CD8-positive, alpha-beta memory T cell (primary cell): ENCODE measurements around the gene GNL2. TPM values are rescaled to one million over a fixed set of nuclear protein-coding genes. Genes with fewer than 3 reads are reported as not detected.

ENCODE experiments used
- CTCF ChIA-PET: fragments of 350-600 bp; sonication (Branson Sonifier 250); formaldehyde crosslinking; loops from one replicate; lab custom pipeline; 2021; ENCODE audit warnings: antibody characterized with exemption; lab: Charles Lee
- POLR2A ChIA-PET: fragments of 350-600 bp; sonication (Branson Sonifier 250); formaldehyde crosslinking; loops from one replicate; lab custom pipeline; 2021; ENCODE audit warnings: antibody characterized with exemption; lab: Charles Lee
- DNase-seq, 5 donors: peaks; one replicate each; pipeline versions ENCODE4 v3.0.0 to v3.0.0-alpha.2; 2020 to 2022; ENCODE audit warnings: mixed read lengths in 1 of 5
- H3K27ac ChIP-seq: one replicate; pipeline ENCODE4 v1.7.0; 2013; ENCODE audit warnings: low read depth, mild to moderate bottlenecking, low read length, moderate library complexity
- H3K27me3 ChIP-seq: 2 replicates; pipeline ENCODE4 v1.7.0; 2013; ENCODE audit warnings: low read length, mild to moderate bottlenecking; ENCODE audit not compliant: insufficient read depth, poor library complexity, severe bottlenecking
- H3K36me3 ChIP-seq: 2 replicates; pipeline ENCODE4 v1.7.0; 2013; ENCODE audit warnings: mild to moderate bottlenecking, low read length, moderate library complexity; ENCODE audit not compliant: insufficient read depth
- H3K4me1 ChIP-seq: 2 replicates; pipeline ENCODE4 v1.7.0; 2013; ENCODE audit warnings: mild to moderate bottlenecking, low read length, moderate library complexity; ENCODE audit not compliant: insufficient read depth
- H3K4me3 ChIP-seq: 2 replicates; pipeline ENCODE4 v1.7.0; 2013; ENCODE audit warnings: mild to moderate bottlenecking, low read length
- H3K9me3 ChIP-seq: 2 replicates; pipeline ENCODE4 v1.7.0; 2013; ENCODE audit warnings: mild to moderate bottlenecking, low read length
- H3K27ac Mint-ChIP-seq, 8 donors: one replicate each; pipeline ENCODE4 v1.8.0; 2020 to 2021; ENCODE audit warnings: mixed read lengths in 8 of 8, mild to moderate bottlenecking in 6 of 8, inconsistent platforms in 3 of 8, moderate library complexity in 3 of 8
- H3K27me3 Mint-ChIP-seq, 2 donors: one replicate each; pipeline ENCODE4 v1.8.0; 2020 to 2021; ENCODE audit warnings: mixed read lengths in 2 of 2, mild to moderate bottlenecking in 1 of 2, moderate library complexity in 1 of 2
- H3K36me3 Mint-ChIP-seq, 3 donors: one replicate each; pipeline ENCODE4 v1.8.0; 2020 to 2021; ENCODE audit warnings: mixed read lengths in 3 of 3, inconsistent platforms in 1 of 3, mild to moderate bottlenecking in 1 of 3
- H3K4me1 Mint-ChIP-seq, 3 donors: one replicate each; pipeline ENCODE4 v1.8.0; 2020 to 2021; ENCODE audit warnings: mixed read lengths in 3 of 3, inconsistent platforms in 1 of 3, mild to moderate bottlenecking in 1 of 3
- H3K4me3 Mint-ChIP-seq, 7 donors: one replicate each; pipeline ENCODE4 v1.8.0; 2020 to 2021; ENCODE audit warnings: mixed read lengths in 7 of 7, mild to moderate bottlenecking in 6 of 7, moderate library complexity in 4 of 7, inconsistent platforms in 2 of 7
- H3K9me3 Mint-ChIP-seq, 5 donors: one replicate each; pipeline ENCODE4 v1.8.0; 2020 to 2022; ENCODE audit warnings: mixed read lengths in 5 of 5, mild to moderate bottlenecking in 3 of 5, moderate library complexity in 2 of 5, inconsistent platforms in 1 of 5
- polyA plus RNA-seq: library from polyadenylated mRNA; unstranded; fragments of 300-500 nt; fragmentation: Illumina TruSeq; gene quantifications from one replicate; pipeline ENCODE4 v1.2.3, GENCODE V29; 2021
- total RNA-seq, 2 experiments: library from RNA; stranded (reverse); gene quantifications; one replicate each; pipeline ENCODE4 v1.2.3, GENCODE V29; 2021

GNL2 gene
- total and polyA plus RNA-seq, 3 experiments from 2014 or later: 53.4 to 85.3 (median 83.4) TPM

- H3K36me3 ChIP-seq: no peaks in the 10 kb centered on the region
- ChIA-PET POLR2A (no interaction called here), CTCF (no interaction called here)
- H3K36me3 Mint-ChIP-seq: no peaks in the 10 kb centered on the region
- no peaks in the 10 kb centered on the region for H3K9me3 Mint-ChIP-seq
- no peak for DNase-seq
- H3K4me1 ChIP-seq: no peaks in the 10 kb centered on the region
- H3K4me1 Mint-ChIP-seq: peaks cover 4 to 20% (median 5%) of the 10 kb centered on the region in 3 donors
- no peaks in the 10 kb centered on the region for H3K9me3 ChIP-seq
- H3K27ac ChIP-seq: no peak overlapping the region
- peaks cover 57% of the 10 kb centered on the region for H3K27me3 ChIP-seq
- no peak overlapping the region for H3K4me3 ChIP-seq
- peaks cover 66 to 84% of the 10 kb centered on the region in 2 donors for H3K27me3 Mint-ChIP-seq
- no peak overlapping the region for H3K4me3 Mint-ChIP-seq
- no peak overlapping the region for H3K27ac Mint-ChIP-seq
These were observed 35.3 kb upstream of the GNL2 start for GRCh38 chr1:37631036-37631435.

DNA sequence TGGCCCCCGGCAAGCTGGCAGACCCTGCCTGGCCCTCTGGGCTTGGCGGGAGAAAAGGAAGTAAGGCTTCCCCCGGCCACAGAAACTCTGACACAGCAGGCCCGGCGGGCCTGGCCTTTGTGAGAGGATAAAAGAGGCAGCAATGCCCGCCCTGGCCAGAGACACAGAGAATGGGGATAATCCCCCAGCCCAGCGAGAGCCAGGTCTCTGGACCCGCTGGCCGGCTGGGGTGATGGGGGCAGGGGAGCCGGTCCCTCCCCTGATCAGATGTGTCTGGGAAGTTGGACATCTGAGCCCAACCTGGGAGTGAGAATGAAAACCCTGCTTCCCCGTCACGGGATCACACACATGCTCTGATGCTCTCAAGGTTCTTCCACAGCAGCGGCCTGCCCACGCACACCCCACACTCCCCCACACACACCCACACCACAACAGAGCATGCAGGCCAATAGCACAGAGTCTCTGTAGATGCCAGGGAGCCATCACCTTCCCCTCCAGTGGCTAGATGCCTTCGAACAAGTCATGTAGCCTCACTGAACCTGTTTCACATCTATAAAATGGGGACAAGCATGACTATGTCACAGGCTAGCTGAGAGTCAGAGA, 34.8 kb upstream of the GNL2 start:
- Mint-ChIP-seq H3K4me1 (peaks cover 4 to 20% (median 5%) of the 10 kb centered on the region in 3 donors), H3K27me3 (peaks cover 64 to 82% of the 10 kb centered on the region in 2 donors), H3K9me3 (no peaks in the 10 kb centered on the region), H3K27ac (no peak overlapping the region), H3K36me3 (no peaks in the 10 kb centered on the region), H3K4me3 (no peak overlapping the region)
- Histone ChIP-seq H3K27me3 (peaks cover 53% of the 10 kb centered on the region), H3K27ac (no peak overlapping the region), H3K4me1 (no peaks in the 10 kb centered on the region), H3K4me3 (no peak overlapping the region), H3K9me3 (no peaks in the 10 kb centered on the region), H3K36me3 (no peaks in the 10 kb centered on the region)
- DNase-seq: no peak
- ChIA-PET POLR2A (no interaction called here), CTCF (interaction anchor here (1.1 kb wide), 1 partner anchor 52 kb away, joined by 3 read pairs; no protein-coding TSS in a partner anchor)

DNA sequence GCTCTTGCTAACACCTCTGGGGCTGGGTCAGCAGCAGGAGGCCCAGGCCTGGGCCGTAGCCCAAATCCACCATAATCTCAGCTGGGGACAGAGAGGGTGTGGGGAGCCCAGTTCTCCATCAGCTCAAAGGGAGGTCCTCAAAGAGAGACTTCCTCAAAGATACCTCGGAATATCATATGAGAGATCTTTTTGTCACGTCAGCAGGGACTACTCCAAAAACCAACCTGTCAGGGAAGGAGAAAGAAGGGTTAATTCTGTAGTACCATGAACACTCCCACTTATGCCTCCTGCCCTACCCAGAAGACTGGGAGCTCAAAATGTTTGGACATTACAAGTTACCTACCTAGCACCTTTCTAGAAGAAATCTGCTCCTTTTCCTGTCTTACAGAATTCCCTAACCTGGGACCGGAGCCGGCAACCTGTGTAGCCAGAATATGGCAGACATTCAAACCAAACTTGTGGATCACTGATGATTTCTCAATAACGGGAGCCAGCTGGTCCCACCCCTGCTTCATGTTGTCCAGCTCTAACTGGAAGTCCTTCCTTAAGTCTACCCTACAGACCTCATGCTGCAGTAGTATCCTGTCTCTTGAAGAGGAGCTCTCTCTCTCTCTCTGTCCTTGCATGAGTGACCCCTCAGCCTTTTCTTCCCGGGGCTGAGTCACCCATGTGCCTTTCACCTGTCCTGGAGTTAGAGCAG, 34.1 kb upstream of the GNL2 start:
- Mint-ChIP-seq H3K4me1 (peaks cover 0 to 15% (median 1%) of the 10 kb centered on the region in 3 donors), H3K4me3 (no peak overlapping the region), H3K9me3 (no peaks in the 10 kb centered on the region), H3K27ac (peak overlapping the region in 1 of 8 donors; percentile 24), H3K36me3 (no peaks in the 10 kb centered on the region), H3K27me3 (peaks cover 58 to 81% of the 10 kb centered on the region in 2 donors)
- H3K27me3 ChIP-seq: peaks cover 47% of the 10 kb centered on the region
- POLR2A ChIA-PET: no interaction called here
- DNase-seq: no peak
- CTCF ChIA-PET: interaction anchor here (1.1 to 1.4 kb wide), 2 partner anchors 27 to 52 kb away, joined by 3 to 4 read pairs; no protein-coding TSS in a partner anchor
- no peaks in the 10 kb centered on the region for H3K36me3 ChIP-seq
- H3K27ac ChIP-seq: no peak overlapping the region
- no peaks in the 10 kb centered on the region for H3K4me1 ChIP-seq
- no peak overlapping the region for H3K4me3 ChIP-seq
- no peaks in the 10 kb centered on the region for H3K9me3 ChIP-seq

GRCh38 chr1:37629008-37629407, 33.3 kb upstream of the GNL2 start:
- Mint-ChIP-seq H3K36me3 (no peaks in the 10 kb centered on the region), H3K27ac (peak overlapping the region in 1 of 8 donors; percentile 44), H3K4me3 (no peak overlapping the region), H3K4me1 (peaks cover 0 to 11% (median under 1%) of the 10 kb centered on the region in 3 donors), H3K9me3 (no peaks in the 10 kb centered on the region), H3K27me3 (peaks cover 56 to 86% of the 10 kb centered on the region in 2 donors)
- H3K27me3 ChIP-seq: peaks cover 46% of the 10 kb centered on the region
- ChIA-PET CTCF (interaction anchor here (0.9 to 1.4 kb wide), 2 partner anchors 26 to 53 kb away, joined by 3 to 4 read pairs; no protein-coding TSS in a partner anchor), POLR2A (no interaction called here)
- no peak overlapping the region for H3K27ac ChIP-seq
- no peak for DNase-seq
- no peaks in the 10 kb centered on the region for H3K9me3 ChIP-seq
- H3K36me3 ChIP-seq: no peaks in the 10 kb centered on the region
- H3K4me3 ChIP-seq: no peak overlapping the region
- H3K4me1 ChIP-seq: no peaks in the 10 kb centered on the region

GRCh38 chr1:37628026-37628556, 32.4 kb upstream of the GNL2 start:
- ChIA-PET POLR2A (no interaction called here), CTCF (interaction anchor here (0.9 to 1.4 kb wide), 2 partner anchors 26 to 54 kb away, joined by 3 to 4 read pairs; no protein-coding TSS in a partner anchor)
- H3K4me3 ChIP-seq: no peak overlapping the region
- no peaks in the 10 kb centered on the region for H3K4me1 ChIP-seq
- no peak overlapping the region for H3K4me3 Mint-ChIP-seq
- H3K36me3 Mint-ChIP-seq: no peaks in the 10 kb centered on the region
- H3K4me1 Mint-ChIP-seq: peaks cover 0 to 4% (median 0%) of the 10 kb centered on the region in 3 donors
- H3K27me3 Mint-ChIP-seq: peaks cover 49 to 79% of the 10 kb centered on the region in 2 donors
- no peaks in the 10 kb centered on the region for H3K9me3 Mint-ChIP-seq
- H3K27ac Mint-ChIP-seq: no peak overlapping the region
- peaks cover 39% of the 10 kb centered on the region for H3K27me3 ChIP-seq
- H3K9me3 ChIP-seq: no peaks in the 10 kb centered on the region
- no peak for DNase-seq
- H3K27ac ChIP-seq: no peak overlapping the region
- H3K36me3 ChIP-seq: no peaks in the 10 kb centered on the region

DNA sequence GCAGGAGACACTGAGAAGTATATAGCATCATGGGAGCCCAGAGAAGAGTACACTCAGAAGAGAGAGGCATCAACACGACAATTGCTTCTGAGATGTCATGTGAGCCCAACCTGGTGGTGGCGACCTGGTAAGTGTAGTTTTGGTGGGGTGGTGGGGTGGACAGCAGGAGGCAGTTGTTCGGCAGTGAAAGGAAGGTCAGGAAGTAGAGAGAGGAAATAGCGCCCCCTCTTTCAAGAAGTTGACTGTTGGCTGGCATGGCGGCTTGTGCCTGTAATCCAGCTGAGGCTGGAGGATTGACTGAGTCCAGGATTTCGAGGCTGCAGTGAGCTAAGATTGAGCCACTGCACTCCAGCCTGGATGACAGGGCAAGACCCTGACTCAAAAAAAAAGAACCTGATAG, 26.4 kb upstream of the GNL2 start:
- no peak overlapping the region for H3K4me3 ChIP-seq
- no peaks in the 10 kb centered on the region for H3K4me1 ChIP-seq
- no peak overlapping the region for H3K4me3 Mint-ChIP-seq
- no peaks in the 10 kb centered on the region for H3K36me3 ChIP-seq
- H3K27me3 ChIP-seq: peaks cover 13% of the 10 kb centered on the region
- no peaks in the 10 kb centered on the region for H3K9me3 ChIP-seq
- H3K27ac ChIP-seq: no peak overlapping the region
- no peaks in the 10 kb centered on the region for H3K36me3 Mint-ChIP-seq
- no peak overlapping the region for H3K27ac Mint-ChIP-seq
- H3K27me3 Mint-ChIP-seq: peaks cover 18 to 49% of the 10 kb centered on the region in 2 donors
- ChIA-PET POLR2A (no interaction called here), CTCF (no interaction called here)
- H3K4me1 Mint-ChIP-seq: no peaks in the 10 kb centered on the region
- no peak for DNase-seq
- no peaks in the 10 kb centered on the region for H3K9me3 Mint-ChIP-seq

DNA sequence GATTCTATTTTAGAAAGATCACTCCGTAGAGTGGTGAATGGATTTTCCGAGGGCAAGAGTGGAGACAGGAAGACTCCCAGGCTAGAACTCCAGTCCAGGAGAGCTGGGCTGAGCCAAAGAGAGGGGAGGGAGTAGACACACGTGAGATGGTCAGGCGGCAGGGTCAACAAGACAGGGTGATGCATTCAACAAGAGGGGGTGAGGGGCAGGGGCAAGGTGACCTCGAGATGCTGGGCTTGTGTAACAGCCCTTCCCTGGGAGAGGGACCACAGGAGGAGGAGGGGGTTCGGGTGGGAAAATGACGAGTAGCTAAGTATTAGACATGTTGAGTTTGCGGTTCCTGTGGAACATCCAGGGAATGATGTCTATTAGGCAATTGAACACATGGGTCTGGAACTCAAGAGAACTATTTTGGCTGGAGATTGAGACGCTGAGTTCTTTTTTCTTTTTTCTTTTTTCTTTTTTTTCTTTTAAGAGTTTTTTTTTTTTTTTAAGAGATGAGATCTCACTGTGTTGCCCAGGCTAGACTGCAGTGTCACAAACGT, 25.7 kb upstream of the GNL2 start:
- H3K9me3 Mint-ChIP-seq: no peaks in the 10 kb centered on the region
- POLR2A ChIA-PET: no interaction called here
- H3K4me3 ChIP-seq: no peak overlapping the region
- H3K27me3 Mint-ChIP-seq: peaks cover 18 to 49% of the 10 kb centered on the region in 2 donors
- H3K36me3 ChIP-seq: no peaks in the 10 kb centered on the region
- H3K36me3 Mint-ChIP-seq: no peaks in the 10 kb centered on the region
- no peak for DNase-seq
- no peaks in the 10 kb centered on the region for H3K9me3 ChIP-seq
- H3K4me3 Mint-ChIP-seq: no peak overlapping the region
- no peaks in the 10 kb centered on the region for H3K4me1 ChIP-seq
- no peak overlapping the region for H3K27ac Mint-ChIP-seq
- H3K4me1 Mint-ChIP-seq: no peaks in the 10 kb centered on the region
- no peak overlapping the region for H3K27ac ChIP-seq
- CTCF ChIA-PET: no interaction called here
- H3K27me3 ChIP-seq: peaks cover 13% of the 10 kb centered on the region

DNA sequence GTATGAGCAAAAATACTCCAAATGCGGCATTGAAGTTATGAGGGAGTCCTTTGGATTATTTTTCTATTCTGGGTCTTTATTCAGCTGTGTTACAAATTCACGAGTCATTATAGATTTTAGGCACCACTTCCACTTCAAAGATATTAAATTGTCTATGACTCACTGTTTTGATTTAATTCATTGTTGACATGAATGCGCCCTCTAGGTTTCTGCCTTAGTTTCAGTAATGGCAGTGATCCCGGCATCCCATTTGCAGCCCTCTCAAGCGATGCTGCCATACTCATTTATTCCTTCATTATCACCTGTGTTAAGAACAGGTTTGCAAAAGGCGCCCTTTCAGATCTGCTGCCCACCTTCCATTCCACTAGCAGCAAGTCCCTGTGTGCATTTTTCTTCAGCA, 25.0 kb upstream of the GNL2 start:
- no peak overlapping the region for H3K27ac Mint-ChIP-seq
- no peak overlapping the region for H3K4me3 Mint-ChIP-seq
- H3K36me3 ChIP-seq: no peaks in the 10 kb centered on the region
- no peaks in the 10 kb centered on the region for H3K9me3 Mint-ChIP-seq
- ChIA-PET POLR2A (no interaction called here), CTCF (no interaction called here)
- DNase-seq: no peak
- H3K4me1 ChIP-seq: no peaks in the 10 kb centered on the region
- no peaks in the 10 kb centered on the region for H3K36me3 Mint-ChIP-seq
- H3K9me3 ChIP-seq: no peaks in the 10 kb centered on the region
- H3K4me3 ChIP-seq: no peak overlapping the region
- H3K27me3 Mint-ChIP-seq: peaks cover 19 to 49% of the 10 kb centered on the region in 2 donors
- H3K4me1 Mint-ChIP-seq: no peaks in the 10 kb centered on the region
- H3K27me3 ChIP-seq: peaks cover 16% of the 10 kb centered on the region
- H3K27ac ChIP-seq: no peak overlapping the region
